Panc1 (cell line): Measurements from ENCODE around the gene CCHCR1.

Source experiments
- POLR2AphosphoS5 ChIP-seq: IDR thresholded peaks from 2 replicates; pipeline ENCODE4 v1.6.1; 2012; ENCODE audit warnings: mild to moderate bottlenecking, low read depth, low read length, moderate library complexity
- TF ChIP-seq, protein P1 (sequence below): fragments of 450-650 bp; IDR thresholded peaks from 2 replicates; pipeline ENCODE4 v1.5.1; 2017; ENCODE audit warnings: mild to moderate bottlenecking
- TF ChIP-seq, protein P2 (sequence below), 2 experiments: IDR thresholded peaks; 2 replicates each; pipeline ENCODE4 v1.6.1; 2011 to 2012; ENCODE audit warnings: low read depth in 2 of 2, control low read depth in 1 of 2, low read length in 1 of 2, mild to moderate bottlenecking in 1 of 2, moderate library complexity in 1 of 2; ENCODE audit not compliant: insufficient read depth in 1 of 2

DNA sequence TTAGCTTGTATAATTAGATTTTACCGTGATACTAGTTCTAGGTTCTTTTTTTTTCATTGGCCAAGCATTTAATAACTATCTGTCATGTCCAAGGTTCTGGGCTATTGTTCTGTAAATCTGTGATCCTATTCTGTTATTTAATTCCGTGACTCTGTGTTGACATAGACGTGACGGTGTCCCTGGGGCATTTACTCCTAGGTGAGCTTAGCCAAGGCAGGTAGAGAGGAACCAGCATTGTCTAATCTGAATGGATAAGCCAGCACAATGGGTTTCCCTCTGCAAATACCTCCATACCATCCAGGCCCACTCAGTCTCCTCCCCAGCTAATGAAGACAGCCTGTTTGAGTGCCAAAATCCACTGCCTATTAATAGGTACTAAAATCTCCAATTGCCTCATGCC lies 28.5 kb downstream of the CCHCR1 start:
- TF ChIP-seq, protein P1, sequence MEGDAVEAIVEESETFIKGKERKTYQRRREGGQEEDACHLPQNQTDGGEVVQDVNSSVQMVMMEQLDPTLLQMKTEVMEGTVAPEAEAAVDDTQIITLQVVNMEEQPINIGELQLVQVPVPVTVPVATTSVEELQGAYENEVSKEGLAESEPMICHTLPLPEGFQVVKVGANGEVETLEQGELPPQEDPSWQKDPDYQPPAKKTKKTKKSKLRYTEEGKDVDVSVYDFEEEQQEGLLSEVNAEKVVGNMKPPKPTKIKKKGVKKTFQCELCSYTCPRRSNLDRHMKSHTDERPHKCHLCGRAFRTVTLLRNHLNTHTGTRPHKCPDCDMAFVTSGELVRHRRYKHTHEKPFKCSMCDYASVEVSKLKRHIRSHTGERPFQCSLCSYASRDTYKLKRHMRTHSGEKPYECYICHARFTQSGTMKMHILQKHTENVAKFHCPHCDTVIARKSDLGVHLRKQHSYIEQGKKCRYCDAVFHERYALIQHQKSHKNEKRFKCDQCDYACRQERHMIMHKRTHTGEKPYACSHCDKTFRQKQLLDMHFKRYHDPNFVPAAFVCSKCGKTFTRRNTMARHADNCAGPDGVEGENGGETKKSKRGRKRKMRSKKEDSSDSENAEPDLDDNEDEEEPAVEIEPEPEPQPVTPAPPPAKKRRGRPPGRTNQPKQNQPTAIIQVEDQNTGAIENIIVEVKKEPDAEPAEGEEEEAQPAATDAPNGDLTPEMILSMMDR, result no peak
- no peak for TF ChIP-seq POLR2AphosphoS5
- TF ChIP-seq, protein P2, sequence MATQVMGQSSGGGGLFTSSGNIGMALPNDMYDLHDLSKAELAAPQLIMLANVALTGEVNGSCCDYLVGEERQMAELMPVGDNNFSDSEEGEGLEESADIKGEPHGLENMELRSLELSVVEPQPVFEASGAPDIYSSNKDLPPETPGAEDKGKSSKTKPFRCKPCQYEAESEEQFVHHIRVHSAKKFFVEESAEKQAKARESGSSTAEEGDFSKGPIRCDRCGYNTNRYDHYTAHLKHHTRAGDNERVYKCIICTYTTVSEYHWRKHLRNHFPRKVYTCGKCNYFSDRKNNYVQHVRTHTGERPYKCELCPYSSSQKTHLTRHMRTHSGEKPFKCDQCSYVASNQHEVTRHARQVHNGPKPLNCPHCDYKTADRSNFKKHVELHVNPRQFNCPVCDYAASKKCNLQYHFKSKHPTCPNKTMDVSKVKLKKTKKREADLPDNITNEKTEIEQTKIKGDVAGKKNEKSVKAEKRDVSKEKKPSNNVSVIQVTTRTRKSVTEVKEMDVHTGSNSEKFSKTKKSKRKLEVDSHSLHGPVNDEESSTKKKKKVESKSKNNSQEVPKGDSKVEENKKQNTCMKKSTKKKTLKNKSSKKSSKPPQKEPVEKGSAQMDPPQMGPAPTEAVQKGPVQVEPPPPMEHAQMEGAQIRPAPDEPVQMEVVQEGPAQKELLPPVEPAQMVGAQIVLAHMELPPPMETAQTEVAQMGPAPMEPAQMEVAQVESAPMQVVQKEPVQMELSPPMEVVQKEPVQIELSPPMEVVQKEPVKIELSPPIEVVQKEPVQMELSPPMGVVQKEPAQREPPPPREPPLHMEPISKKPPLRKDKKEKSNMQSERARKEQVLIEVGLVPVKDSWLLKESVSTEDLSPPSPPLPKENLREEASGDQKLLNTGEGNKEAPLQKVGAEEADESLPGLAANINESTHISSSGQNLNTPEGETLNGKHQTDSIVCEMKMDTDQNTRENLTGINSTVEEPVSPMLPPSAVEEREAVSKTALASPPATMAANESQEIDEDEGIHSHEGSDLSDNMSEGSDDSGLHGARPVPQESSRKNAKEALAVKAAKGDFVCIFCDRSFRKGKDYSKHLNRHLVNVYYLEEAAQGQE (IDR thresholded peaks at IDR 0.05; ENCODE audit: insufficient read depth in 1 of 2, low read depth in 2 of 2, low read length in 1 of 2), result no peak
